ENCODE data around the gene PPARG. TPM values are rescaled to one million over a fixed set of nuclear protein-coding genes. Genes with fewer than 3 reads are reported as not detected.

The PPARG gene
- total and polyA plus RNA-seq, 10 of the 15 experiments (the other 5 are each of a cell fraction or from before 2014, with no cell fraction given): 0.06 to 0.86 (median 0.12) TPM; not detected in 5

- ChIA-PET RAD21 (ENCODE audit: unreplicated experiment) (interaction anchor here (0.6 kb wide), 1 partner anchor 449 kb away, joined by 4 read pairs; no protein-coding TSS in a partner anchor), POLR2A (no interaction called here), CTCF (no interaction called here), SMC1A (ENCODE audit: uncharacterized antibody, unreplicated experiment) (no interaction called here)
- Histone ChIP-seq H3K27me3 (replicated peaks in 1 of 2; ENCODE audit: control insufficient read depth in 2 of 2, insufficient read depth in 2 of 2, low read length in 1 of 2) (no peaks in the 10 kb centered on the region; a peak in 1 of 4 replicates), H3K4me2 (ENCODE audit: control insufficient read depth, insufficient read depth) (no peak overlapping the region), H3K36me3 (ENCODE audit: control insufficient read depth in 2 of 2, insufficient read depth in 2 of 2, low read length in 1 of 2) (no peaks in the 10 kb centered on the region), H3K9me3 (replicated peaks; ENCODE audit: control insufficient read depth, insufficient read depth, low read length) (no peaks in the 10 kb centered on the region), H2AFZ (ENCODE audit: control insufficient read depth, low read depth, low read length) (no peak overlapping the region), H3K27ac (ENCODE audit: control insufficient read depth, insufficient read depth) (no peak overlapping the region), H3K79me2 (ENCODE audit: control insufficient read depth, insufficient read depth, low read length) (no peaks in the 10 kb centered on the region), H3K4me3 (no peak overlapping the region), H3K9ac (ENCODE audit: control insufficient read depth, insufficient read depth, low read length) (no peak overlapping the region), H4K20me1 (ENCODE audit: control insufficient read depth, insufficient read depth) (no peaks in the 10 kb centered on the region), H3K4me1 (ENCODE audit: control insufficient read depth, insufficient read depth, low read length) (no peaks in the 10 kb centered on the region)
- FAIRE-seq: no peak
- TF ChIP-seq KDM1A (IDR thresholded peaks at IDR 0.05; ENCODE audit: borderline replicate concordance) (no peak), NR2F1 (conservative IDR thresholded peaks at IDR 0.05) (no peak), EZH2 (IDR thresholded peaks at IDR 0.05; ENCODE audit: borderline replicate concordance, control insufficient read depth, low read depth, low read length) (no peak), PML (IDR thresholded peaks at IDR 0.05; ENCODE audit: low read length) (no peak), BACH1 (IDR thresholded peaks at IDR 0.05; ENCODE audit: borderline replicate concordance) (no peak), KLF5 (IDR thresholded peaks at IDR 0.05; ENCODE audit: partially characterized antibody) (no peak), ZZZ3 (IDR thresholded peaks at IDR 0.05; ENCODE audit: control insufficient read depth, insufficient read length, low read depth) (no peak), E4F1 (IDR thresholded peaks at IDR 0.05; ENCODE audit: borderline replicate concordance, partially characterized antibody) (no peak), MTA2 (IDR thresholded peaks at IDR 0.05; ENCODE audit: low read depth) (no peak)
- TF ChIP-seq, protein P1, sequence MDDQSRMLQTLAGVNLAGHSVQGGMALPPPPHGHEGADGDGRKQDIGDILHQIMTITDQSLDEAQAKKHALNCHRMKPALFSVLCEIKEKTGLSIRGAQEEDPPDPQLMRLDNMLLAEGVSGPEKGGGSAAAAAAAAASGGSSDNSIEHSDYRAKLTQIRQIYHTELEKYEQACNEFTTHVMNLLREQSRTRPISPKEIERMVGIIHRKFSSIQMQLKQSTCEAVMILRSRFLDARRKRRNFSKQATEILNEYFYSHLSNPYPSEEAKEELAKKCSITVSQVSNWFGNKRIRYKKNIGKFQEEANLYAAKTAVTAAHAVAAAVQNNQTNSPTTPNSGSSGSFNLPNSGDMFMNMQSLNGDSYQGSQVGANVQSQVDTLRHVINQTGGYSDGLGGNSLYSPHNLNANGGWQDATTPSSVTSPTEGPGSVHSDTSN (IDR thresholded peaks at IDR 0.05; ENCODE audit: insufficient replicate concordance, low read depth, low read length): no peak
- TF ChIP-seq, protein P2, sequence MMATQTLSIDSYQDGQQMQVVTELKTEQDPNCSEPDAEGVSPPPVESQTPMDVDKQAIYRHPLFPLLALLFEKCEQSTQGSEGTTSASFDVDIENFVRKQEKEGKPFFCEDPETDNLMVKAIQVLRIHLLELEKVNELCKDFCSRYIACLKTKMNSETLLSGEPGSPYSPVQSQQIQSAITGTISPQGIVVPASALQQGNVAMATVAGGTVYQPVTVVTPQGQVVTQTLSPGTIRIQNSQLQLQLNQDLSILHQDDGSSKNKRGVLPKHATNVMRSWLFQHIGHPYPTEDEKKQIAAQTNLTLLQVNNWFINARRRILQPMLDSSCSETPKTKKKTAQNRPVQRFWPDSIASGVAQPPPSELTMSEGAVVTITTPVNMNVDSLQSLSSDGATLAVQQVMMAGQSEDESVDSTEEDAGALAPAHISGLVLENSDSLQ (IDR thresholded peaks at IDR 0.05): no peak
- in situ Hi-C loops (cut with MboI) (no loop called here), intact Hi-C loops (cut with micrococcal nuclease; ENCODE audit: unreplicated experiment) (no loop called here)
- no TSS peak for BruUV-seq (replicated peaks)
- no peak for ATAC-seq
- DNase-seq (ENCODE audit: low read depth, low spot score): no peak
These were observed 53.3 kb downstream of the PPARG start for GRCh38 chr3:12342151-12342550.
